OCI-LY1 (cell line): ENCODE results near the gene CLIC4.

Experiments used
- H2AFZ ChIP-seq: fragments of 200-600 bp; sonication (generic), shearing (Covaris generic); 2 replicates; pipeline ENCODE4 v1.6.0; 2014; ENCODE audit warnings: antibody characterized with exemption, mild to moderate bottlenecking, low read length
- H3F3A ChIP-seq: fragments of 200-600 bp; sonication (generic), shearing (Covaris generic); 2 replicates; pipeline ENCODE4 v1.6.0; 2014; ENCODE audit warnings: mild to moderate bottlenecking, antibody characterized with exemption, low read length, moderate library complexity; ENCODE audit not compliant: insufficient read depth
- H3K27ac ChIP-seq: fragments of 200-600 bp; sonication (generic); 2 replicates; pipeline ENCODE4 v1.5.1; 2014; ENCODE audit warnings: low read length, mixed run types, mild to moderate bottlenecking, low read depth; ENCODE audit not compliant: poor library complexity, severe bottlenecking
- H3K27me3 ChIP-seq: fragments of 200-600 bp; sonication (generic); 2 replicates; pipeline ENCODE4 v1.6.0; 2014; ENCODE audit warnings: antibody characterized with exemption, mild to moderate bottlenecking, low read length, moderate library complexity; ENCODE audit not compliant: insufficient read depth
- H3K36me3 ChIP-seq: fragments of 200-600 bp; sonication (generic); 2 replicates; pipeline ENCODE4 v1.6.1; 2014; ENCODE audit warnings: mild to moderate bottlenecking, antibody characterized with exemption, low read length, moderate library complexity, mixed read lengths; ENCODE audit not compliant: insufficient read depth
- H3K4me1 ChIP-seq: fragments of 200-600 bp; sonication (generic); 2 replicates; pipeline ENCODE4 v1.5.1; 2014; ENCODE audit warnings: mild to moderate bottlenecking, low read length, moderate library complexity; ENCODE audit not compliant: insufficient read depth, severe bottlenecking
- H3K4me2 ChIP-seq: fragments of 200-600 bp; sonication (generic), shearing (Covaris generic); 2 replicates; pipeline ENCODE4 v1.6.1; 2014; ENCODE audit warnings: low read length
- H3K4me3 ChIP-seq: fragments of 200-600 bp; sonication (generic); 2 replicates; pipeline ENCODE4 v1.5.1; 2014; ENCODE audit warnings: low read length, low read depth, mild to moderate bottlenecking, mixed read lengths; ENCODE audit not compliant: poor library complexity, severe bottlenecking
- H3K79me2 ChIP-seq: fragments of 200-600 bp; shearing (Covaris generic); 2 replicates; pipeline ENCODE4 v1.6.1; 2016; ENCODE audit warnings: mixed run types, low read length, mixed read lengths; ENCODE audit not compliant: insufficient read depth
- H3K9ac ChIP-seq: fragments of 200-600 bp; sonication (generic), shearing (Covaris generic); 2 replicates; pipeline ENCODE4 v1.6.1; 2014; ENCODE audit warnings: mild to moderate bottlenecking, low read length, mixed read lengths
- H3K9me2 ChIP-seq: fragments of 200-600 bp; sonication (generic), shearing (Covaris generic); 2 replicates; pipeline ENCODE4 v1.6.1; 2014; ENCODE audit warnings: low read depth, mild to moderate bottlenecking, low read length, mixed read lengths
- H3K9me3 ChIP-seq: fragments of 200-600 bp; shearing (Covaris generic); 2 replicates; pipeline ENCODE4 v1.6.1; 2014; ENCODE audit warnings: low read length, mixed read lengths
- H4K20me1 ChIP-seq: fragments of 200-600 bp; sonication (generic), shearing (Covaris generic); 2 replicates; pipeline ENCODE4 v1.6.0; 2016; ENCODE audit warnings: mild to moderate bottlenecking, low read length; ENCODE audit not compliant: insufficient read depth
- CTCF ChIP-seq: fragments of 200-600 bp; sonication (generic), shearing (Covaris generic); IDR thresholded peaks from 2 replicates; pipeline ENCODE4 v1.5.1; 2017; ENCODE audit warnings: mild to moderate bottlenecking, antibody characterized with exemption, low read length, moderate library complexity, mixed read lengths
- EZH2 ChIP-seq: fragments of 200-600 bp; sonication (generic), shearing (Covaris generic); IDR thresholded peaks from 2 replicates; pipeline ENCODE4 v1.8.0; 2017; ENCODE audit warnings: borderline replicate concordance, mixed run types, mild to moderate bottlenecking, antibody characterized with exemption, low read length, moderate library complexity, mixed read lengths

Gene CLIC4

GRCh38 chr1:24769656-24770651 lies 24.7 kb downstream of the CLIC4 start:
- Histone ChIP-seq H3K4me3 (no peak overlapping the region), H3K4me1 (peaks cover 67% of the 10 kb centered on the region), H3K36me3 (peaks cover 8% of the 10 kb centered on the region), H2AFZ (no peak overlapping the region), H3K27me3 (no peaks in the 10 kb centered on the region), H3K27ac (peak overlapping the region; percentile 17), H3F3A (no peaks in the 10 kb centered on the region), H3K9me2 (no peaks in the 10 kb centered on the region), H3K9ac (no peak overlapping the region), H3K9me3 (no peaks in the 10 kb centered on the region), H4K20me1 (no peaks in the 10 kb centered on the region), H3K4me2 (no peak overlapping the region), H3K79me2 (peaks cover 90% of the 10 kb centered on the region)
- TF ChIP-seq CTCF = no peak
- no peak for TF ChIP-seq EZH2

GRCh38 chr1:24770881-24771280 lies 25.6 kb downstream of the CLIC4 start:
- Histone ChIP-seq H3K9me2 (no peaks in the 10 kb centered on the region), H3K27me3 (no peaks in the 10 kb centered on the region), H3K9ac (no peak overlapping the region), H3K9me3 (no peaks in the 10 kb centered on the region), H3K79me2 (peaks cover 90% of the 10 kb centered on the region), H3F3A (no peaks in the 10 kb centered on the region), H3K36me3 (peaks cover 8% of the 10 kb centered on the region), H2AFZ (no peak overlapping the region), H3K4me1 (peaks cover 71% of the 10 kb centered on the region), H3K4me3 (no peak overlapping the region), H4K20me1 (no peaks in the 10 kb centered on the region), H3K4me2 (no peak overlapping the region), H3K27ac (peak overlapping the region; percentile 17)
- no peak for TF ChIP-seq EZH2
- TF ChIP-seq CTCF = no peak

- Histone ChIP-seq H3F3A (no peaks in the 10 kb centered on the region), H3K9me3 (no peaks in the 10 kb centered on the region), H3K27me3 (no peaks in the 10 kb centered on the region), H3K9ac (no peak overlapping the region), H3K4me1 (peaks cover 78% of the 10 kb centered on the region), H3K36me3 (peaks cover 8% of the 10 kb centered on the region), H3K4me3 (no peak overlapping the region), H3K27ac (no peak overlapping the region), H3K4me2 (no peak overlapping the region), H3K79me2 (peaks cover 93% of the 10 kb centered on the region), H4K20me1 (no peaks in the 10 kb centered on the region), H2AFZ (no peak overlapping the region), H3K9me2 (no peaks in the 10 kb centered on the region)
- TF ChIP-seq CTCF (no peak), EZH2 (no peak)
Observed at GRCh38 chr1:24771574-24771973, 26.3 kb downstream of the CLIC4 start.
